Activated gamma-delta T cell (primary cell): ENCODE results near the gene AGAP1.

Experiments
- DNase-seq: peaks from one replicate; lab custom pipeline; 2025; lab: John Stamatoyannopoulos, UW

AGAP1 gene

DNA sequence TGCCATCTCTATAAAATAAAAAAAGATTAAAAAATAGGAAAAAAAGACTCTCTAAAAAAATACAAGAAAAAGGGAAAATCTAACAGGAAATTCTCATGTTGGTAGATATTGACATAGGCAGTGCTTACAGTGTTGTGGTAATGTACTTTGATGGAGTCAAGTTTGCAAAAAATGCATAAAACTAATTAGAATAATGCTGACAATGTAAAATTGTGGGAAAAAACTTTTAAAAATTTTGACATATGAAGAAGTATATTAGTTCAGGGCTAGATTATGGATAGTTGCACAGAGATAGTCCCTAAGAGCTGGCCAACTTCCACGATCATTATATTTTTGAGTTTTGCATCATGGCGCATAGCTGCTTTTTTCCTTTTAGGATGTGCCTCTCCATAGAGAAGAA lies 601.7 kb downstream of the AGAP1 start:
- no peak for DNase-seq

GRCh38 chr2:236101311-236101950 lies 607.6 kb downstream of the AGAP1 start:
- no peak for DNase-seq

DNA sequence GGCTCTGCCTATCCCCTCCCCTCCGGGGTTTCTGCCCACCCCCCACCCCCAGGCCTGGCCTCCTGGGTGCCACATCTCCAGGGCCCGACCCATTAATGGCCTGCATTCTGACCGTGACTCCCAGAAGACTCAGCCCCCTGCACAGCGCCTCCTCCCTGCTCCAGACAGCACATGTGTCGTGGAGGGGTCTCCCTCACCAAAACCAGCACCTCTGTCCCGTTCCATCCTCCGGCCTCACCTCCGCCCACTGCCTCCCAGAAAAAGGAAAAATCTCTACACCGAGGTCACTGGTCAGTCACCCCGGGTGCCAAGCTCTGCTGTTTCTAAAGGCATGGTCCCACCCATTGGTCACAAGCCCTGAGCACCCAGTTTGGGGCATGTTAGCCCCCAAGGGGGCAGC lies 609.1 kb downstream of the AGAP1 start:
- DNase-seq, result no peak

- no peak for DNase-seq
Observed at GRCh38 chr2:236103981-236104380, 610.1 kb downstream of the AGAP1 start.

GRCh38 chr2:236105955-236106607 lies 612.2 kb downstream of the AGAP1 start:
- no peak for DNase-seq

- DNase-seq, result no peak
Observed at GRCh38 chr2:236106761-236107160, 612.9 kb downstream of the AGAP1 start.

GRCh38 chr2:236107536-236107935 lies 613.7 kb downstream of the AGAP1 start:
- no peak for DNase-seq

DNA sequence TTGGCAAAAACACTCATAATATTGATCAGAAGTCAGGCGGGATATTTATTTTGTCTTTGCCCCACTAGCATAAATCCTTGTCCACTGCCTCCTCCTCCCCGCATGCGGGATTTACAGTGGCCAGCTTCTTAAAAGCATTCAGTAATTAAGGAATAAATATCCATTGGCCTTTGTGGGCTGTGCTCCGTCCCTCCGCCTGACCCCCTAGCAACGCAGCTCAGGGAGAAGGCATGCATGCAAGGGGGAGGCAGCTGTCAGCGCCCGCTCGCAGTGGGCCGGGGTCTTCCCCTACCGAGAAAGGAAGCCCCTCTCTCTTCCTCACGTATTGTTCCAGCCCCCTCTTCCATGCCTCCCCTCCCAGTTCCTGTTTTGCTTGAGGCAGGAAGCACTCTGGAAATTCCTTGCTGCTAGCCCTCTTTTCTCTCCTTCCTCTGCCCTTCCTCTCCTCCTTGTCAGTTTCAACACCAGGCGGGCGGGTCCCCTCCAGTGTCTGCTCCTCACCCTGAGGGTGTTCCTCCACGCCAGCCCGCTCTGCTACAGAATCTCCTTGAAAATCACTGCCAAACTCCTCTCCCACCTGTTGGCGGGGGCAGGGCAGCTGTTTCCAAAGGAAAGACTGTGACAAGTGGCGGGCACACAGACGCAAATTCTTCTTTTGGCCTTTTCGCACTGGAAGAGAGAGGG lies 614.2 kb downstream of the AGAP1 start:
- no peak for DNase-seq

DNA sequence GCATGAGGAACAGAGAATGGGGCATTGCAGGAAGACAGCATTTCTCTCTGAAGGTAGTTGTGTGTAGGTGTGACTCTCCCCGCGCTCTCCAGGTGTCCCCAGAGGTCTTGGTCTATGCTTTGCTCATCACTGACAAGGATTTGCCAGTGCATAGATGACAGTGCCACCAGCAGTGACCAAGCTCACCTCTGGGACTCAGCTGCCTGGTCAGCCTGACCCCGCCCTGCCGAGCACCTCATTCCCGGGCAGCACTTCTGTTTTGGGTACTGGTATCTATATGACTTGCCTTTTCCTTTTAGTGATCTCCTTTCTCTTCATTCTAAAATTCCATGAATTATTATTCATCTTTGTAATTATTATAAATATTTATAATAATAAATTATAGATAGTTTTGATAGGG lies 615.2 kb downstream of the AGAP1 start:
- no peak for DNase-seq

DNA sequence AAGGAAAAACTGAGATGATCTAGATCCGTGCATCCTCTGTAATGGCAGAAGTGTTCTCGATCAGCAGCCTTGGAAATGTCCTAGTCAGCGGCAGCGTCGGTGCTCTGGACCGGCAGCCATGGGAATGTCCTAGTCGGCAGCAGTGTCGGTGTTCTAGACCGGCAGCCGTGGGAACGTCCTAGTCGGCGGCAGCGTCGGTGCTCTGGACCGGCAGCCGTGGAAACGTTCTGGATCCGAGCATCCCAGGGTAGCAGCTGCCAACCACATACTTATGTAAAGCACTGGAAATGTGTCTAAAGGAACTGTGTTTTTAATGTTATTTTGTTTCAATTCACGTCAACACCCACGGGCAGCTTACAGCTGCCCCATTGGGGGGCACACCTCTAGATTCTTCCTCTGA lies 615.6 kb downstream of the AGAP1 start:
- DNase-seq, result no peak

GRCh38 chr2:236112466-236112865 lies 618.6 kb downstream of the AGAP1 start:
- no peak for DNase-seq

DNA sequence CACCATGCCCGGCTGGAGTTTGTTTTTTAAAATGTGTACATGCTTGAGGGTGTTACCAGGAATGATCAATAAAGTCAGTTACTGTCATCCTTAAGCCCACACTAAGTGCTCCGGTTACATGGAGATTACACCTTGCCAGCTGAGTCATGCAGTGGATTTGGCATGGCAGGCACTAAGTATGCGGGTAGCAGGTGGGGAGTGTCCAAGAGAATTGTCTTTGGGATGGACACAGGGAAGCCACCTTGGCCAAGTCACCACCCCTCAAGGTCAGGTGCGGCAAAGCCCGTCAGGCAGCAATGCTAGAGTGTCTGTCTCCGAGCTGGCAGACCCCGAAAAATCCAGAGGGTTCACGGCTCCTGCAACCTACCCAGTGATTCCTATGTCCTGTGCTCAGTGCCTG lies 619.6 kb downstream of the AGAP1 start:
- DNase-seq, result no peak

GRCh38 chr2:236113948-236114347 lies 620.1 kb downstream of the AGAP1 start:
- no peak for DNase-seq

- DNase-seq, result no peak
Observed at GRCh38 chr2:236114959-236115358, 621.1 kb downstream of the AGAP1 start.

DNA sequence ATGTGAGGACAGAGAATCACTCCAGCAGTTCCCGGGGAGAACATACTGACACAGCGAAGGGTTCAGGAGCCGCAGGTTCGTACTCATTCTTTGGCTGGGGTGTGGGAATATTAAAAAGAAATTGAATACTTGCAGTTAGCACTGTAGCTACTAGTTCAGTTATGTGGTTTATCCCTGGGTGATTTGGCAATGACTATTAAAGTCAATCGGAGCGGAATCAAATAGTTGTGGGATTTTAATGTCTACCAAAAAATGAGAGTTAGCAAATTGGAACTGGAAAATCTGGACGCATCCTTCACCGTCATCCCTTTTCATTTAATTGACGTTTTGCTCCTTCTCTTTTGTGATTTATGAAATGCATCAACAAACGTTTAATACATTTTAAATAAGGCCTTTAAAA lies 623.6 kb downstream of the AGAP1 start:
- no peak for DNase-seq

- no peak for DNase-seq
Observed at GRCh38 chr2:236117861-236118269, 624.0 kb downstream of the AGAP1 start.

GRCh38 chr2:236119003-236119402 lies 625.2 kb downstream of the AGAP1 start:
- no peak for DNase-seq

- DNase-seq, result no peak
Observed at GRCh38 chr2:236119476-236119875, 625.6 kb downstream of the AGAP1 start.

GRCh38 chr2:236120141-236120601 lies 626.3 kb downstream of the AGAP1 start:
- no peak for DNase-seq

- DNase-seq, result no peak
Observed at GRCh38 chr2:236120829-236121228, 627.0 kb downstream of the AGAP1 start.

GRCh38 chr2:236121546-236121945 lies 627.7 kb downstream of the AGAP1 start:
- DNase-seq, result no peak

DNA sequence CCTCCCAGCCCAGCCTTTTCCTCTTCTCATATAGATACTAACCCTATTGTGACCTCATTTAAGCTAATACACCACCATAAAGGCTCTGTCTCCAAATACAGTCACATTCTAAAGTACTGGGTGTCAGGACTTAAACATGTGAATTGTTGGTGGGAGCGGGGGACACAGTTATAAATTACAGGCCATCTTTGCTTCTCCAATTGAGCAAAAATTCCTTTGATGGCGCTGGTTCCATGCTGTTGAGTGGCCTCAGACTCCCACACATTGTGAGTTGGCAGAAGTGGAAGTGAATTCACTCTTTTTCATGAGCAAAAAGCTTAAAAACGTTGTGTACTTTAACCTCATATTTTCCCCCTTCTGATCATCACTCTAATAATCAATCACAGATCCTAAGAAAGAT lies 628.4 kb downstream of the AGAP1 start:
- DNase-seq, result no peak

DNA sequence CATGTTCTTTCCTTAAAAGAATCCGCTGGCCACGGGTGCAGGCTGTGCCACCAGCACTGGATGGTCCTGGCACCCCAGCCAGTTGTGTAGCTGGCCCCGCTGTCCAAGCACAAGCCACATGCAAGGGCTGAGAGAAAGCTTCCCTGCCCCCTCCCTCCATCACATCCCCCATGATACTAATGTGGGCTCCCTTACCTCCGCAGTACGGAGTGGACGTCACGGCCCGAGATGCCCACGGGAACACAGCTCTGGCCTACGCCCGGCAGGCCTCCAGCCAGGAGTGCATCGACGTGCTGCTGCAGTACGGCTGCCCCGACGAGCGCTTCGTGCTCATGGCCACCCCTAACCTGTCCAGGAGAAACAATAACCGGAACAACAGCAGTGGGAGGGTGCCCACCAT lies 629.9 kb downstream of the AGAP1 start:
- no peak for DNase-seq
